ENCODE data around the gene CILP2. TPM values are rescaled to one million over a fixed set of nuclear protein-coding genes. Genes with fewer than 3 reads are reported as not detected.
A peak's percentile ranks its signal among the peaks of the same experiment; 100 is the strongest.

The CILP2 gene
- total and polyA plus RNA-seq, 2 of the 4 experiments (the other 2 are of a cell fraction), result 0.18 to 0.87 TPM

GRCh38 chr19:19548915-19549759 is 11.1 kb downstream of the CILP2 start:
- 60% methylated on average over 1 of the region's 13 CpGs; no CpG with 5 or more reads in 1 of the 2 experiments for WGBS, 2 experiments (ENCODE audit: extremely low coverage in 2 of 2, insufficient read length in 1 of 2)

More at GRCh38 chr19:19548915-19549759, 11.1 kb downstream of the CILP2 start:
- Histone ChIP-seq H3K4me3 (ENCODE audit: insufficient read depth, low read depth, low read length) (no peak overlapping the region), H3K9me3 (ENCODE audit: control insufficient read depth, insufficient read depth, low read length) (no peaks in the 10 kb centered on the region), H3K9me1 (ENCODE audit: insufficient read depth, low read length) (no peaks in the 10 kb centered on the region), H2AK9ac (replicated peaks; ENCODE audit: low read depth, low read length, poor library complexity) (no peak overlapping the region), H3K18ac (ENCODE audit: low read depth, low read length) (no peak overlapping the region), H3K27ac (ENCODE audit: insufficient read depth, low read length) (no peak overlapping the region), H4K8ac (ENCODE audit: low read depth in 2 of 2, low read length in 2 of 2) (no peak overlapping the region), H4K20me1 (ENCODE audit: insufficient read depth, low read length) (no peaks in the 10 kb centered on the region; the same call in 1 of the 2 replicates), H3K56ac (ENCODE audit: extremely low read depth, insufficient read depth, low read length) (no peak overlapping the region), H2BK20ac (ENCODE audit: low read depth, low read length) (no peak overlapping the region), H3K4me2 (ENCODE audit: low read depth, low read length) (no peak overlapping the region), H3K4me1 (ENCODE audit: control insufficient read depth, insufficient read depth, low read length) (no peaks in the 10 kb centered on the region), H2BK15ac (ENCODE audit: low read depth, low read length) (no peak overlapping the region), H4K5ac (ENCODE audit: low read depth, low read length) (no peak overlapping the region), H2BK5ac (ENCODE audit: low read depth, low read length, poor library complexity, severe bottlenecking) (no peak overlapping the region), H2AFZ (replicated peaks; ENCODE audit: low read length, poor library complexity) (peak overlapping the region; percentile 72), H2AK5ac (ENCODE audit: low read depth, low read length) (no peak overlapping the region), H3K27me3 (ENCODE audit: control insufficient read depth, insufficient read depth, low read length) (peaks cover 12% of the 10 kb centered on the region; the same call in 1 of the 2 replicates), H3K9ac (ENCODE audit: low read depth, low read length) (no peak overlapping the region), H2BK120ac (ENCODE audit: low read depth, low read length) (no peak overlapping the region), H3K79me1 (ENCODE audit: low read depth in 1 of 2, low read length in 2 of 2) (no peaks in the 10 kb centered on the region), H3K4ac (ENCODE audit: low read depth, low read length) (no peak overlapping the region), H3K36me3 (ENCODE audit: control insufficient read depth, insufficient read depth, low read length) (no peaks in the 10 kb centered on the region), H3K14ac (replicated peaks; ENCODE audit: low read depth, low read length) (no peak overlapping the region), H3K23ac (ENCODE audit: low read depth, low read length) (no peak overlapping the region), H4K91ac (ENCODE audit: insufficient read depth, low read depth, low read length) (no peak overlapping the region)
- in situ Hi-C loops (cut with MboI; ENCODE audit: low sequenced_read_pairs) (loop anchor here (25.0 kb wide), 1 partner anchor 413 kb away; no protein-coding TSS in a partner anchor), intact Hi-C loops (cut with micrococcal nuclease) (no loop called here), dilution Hi-C loops (cut with HindIII; ENCODE audit: low sequenced_read_pairs, unreplicated experiment) (no loop called here)
- DNase-seq, result peak; percentile 19
- ChIA-PET CTCF (no interaction called here), POLR2A (ENCODE audit: unreplicated experiment) (no interaction called here)
- ATAC-seq (ENCODE audit: low read depth), result no peak
- TF ChIP-seq BHLHE40 (IDR thresholded peaks at IDR 0.05; ENCODE audit: low read depth, low read length) (peak; percentile 39; the same call in 1 of the 2 replicates), ELK1 (IDR thresholded peaks at IDR 0.05; ENCODE audit: borderline replicate concordance, low read depth, low read length) (no peak), SMC3 (IDR thresholded peaks at IDR 0.05; ENCODE audit: low read depth, low read length) (no peak), CEBPB (IDR thresholded peaks at IDR 0.05; ENCODE audit: low read depth, low read length) (peak; percentile 74)
- BruUV-seq (replicated peaks), result no TSS peak

All from IMR-90 (cell line).